ENCODE measurements around the gene TMEM132D. TPM values are rescaled to one million over a fixed set of nuclear protein-coding genes. Genes with fewer than 3 reads are reported as not detected.

TMEM132D gene
- total and polyA plus RNA-seq, 4 donors, result 0.01 to 0.14 (median 0.08) TPM

GRCh38 chr12:129185855-129186254 lies 718.0 kb downstream of the TMEM132D start:
- DNase-seq (ENCODE audit: low spot score), result no peak
- TF ChIP-seq FOXA2 (IDR thresholded peaks at IDR 0.05) (no peak), SP1 (IDR thresholded peaks at IDR 0.05) (no peak), NR2F2 (IDR thresholded peaks at IDR 0.05) (no peak), MAX (IDR thresholded peaks at IDR 0.05) (no peak), REST (IDR thresholded peaks at IDR 0.05) (no peak), RXRA (IDR thresholded peaks at IDR 0.05) (no peak), HNF4G (IDR thresholded peaks at IDR 0.05) (no peak), EGR1 (IDR thresholded peaks at IDR 0.05; ENCODE audit: low read depth in 2 of 2) (no peak), YY1 (IDR thresholded peaks at IDR 0.05) (no peak), CTCF (IDR thresholded peaks at IDR 0.05; ENCODE audit: low read depth, low read length, missing input control) (no peak), JUND (IDR thresholded peaks at IDR 0.05) (no peak), HNF4A (conservative IDR thresholded peaks at IDR 0.05) (no peak), RAD21 (IDR thresholded peaks at IDR 0.05) (no peak)
- Histone ChIP-seq H3K9me3 (ENCODE audit: control insufficient read depth in 4 of 4, low read length in 3 of 4) (no peaks in the 10 kb centered on the region), H3K9ac (ENCODE audit: low read depth in 1 of 2, low read length in 2 of 2) (no peak overlapping the region), H3K36me3 (ENCODE audit: control insufficient read depth in 4 of 4, insufficient read depth in 3 of 4, low read depth in 1 of 4, low read length in 3 of 4) (no peaks in the 10 kb centered on the region), H3K27ac (ENCODE audit: low read depth in 1 of 2, low read length in 2 of 2) (no peak overlapping the region), H3K27me3 (ENCODE audit: control insufficient read depth in 4 of 4, insufficient read depth in 4 of 4, low read length in 3 of 4) (no peaks in the 10 kb centered on the region), H3K4me1 (ENCODE audit: control insufficient read depth in 4 of 4, insufficient read depth in 4 of 4, low read length in 3 of 4) (no peaks in the 10 kb centered on the region), H3K4me3 (ENCODE audit: low read depth in 1 of 3, low read length in 3 of 3) (no peak overlapping the region)
- WGBS, result 69% methylated on average over 3 of the region's 3 CpGs

- H3K4me3 ChIP-seq (ENCODE audit: low read depth in 1 of 3, low read length in 3 of 3), result no peak overlapping the region
- H3K36me3 ChIP-seq (ENCODE audit: control insufficient read depth in 4 of 4, insufficient read depth in 3 of 4, low read depth in 1 of 4, low read length in 3 of 4), result no peaks in the 10 kb centered on the region
- H3K4me1 ChIP-seq (ENCODE audit: control insufficient read depth in 4 of 4, insufficient read depth in 4 of 4, low read length in 3 of 4), result no peaks in the 10 kb centered on the region
- DNase-seq (ENCODE audit: low spot score), result no peak
- H3K27me3 ChIP-seq (ENCODE audit: control insufficient read depth in 4 of 4, insufficient read depth in 4 of 4, low read length in 3 of 4), result no peaks in the 10 kb centered on the region
- TF ChIP-seq FOXA1 (IDR thresholded peaks at IDR 0.05) (no peak), RXRA (IDR thresholded peaks at IDR 0.05) (no peak), FOXA2 (IDR thresholded peaks at IDR 0.05) (no peak), EGR1 (IDR thresholded peaks at IDR 0.05; ENCODE audit: low read depth in 2 of 2) (no peak), HNF4G (IDR thresholded peaks at IDR 0.05) (no peak), HNF4A (conservative IDR thresholded peaks at IDR 0.05) (no peak), SP1 (IDR thresholded peaks at IDR 0.05) (no peak), REST (IDR thresholded peaks at IDR 0.05) (no peak)
- no peak overlapping the region for H3K27ac ChIP-seq (ENCODE audit: low read depth in 1 of 2, low read length in 2 of 2)
- no peaks in the 10 kb centered on the region for H3K9me3 ChIP-seq (ENCODE audit: control insufficient read depth in 4 of 4, low read length in 3 of 4)
- WGBS, result 78% methylated on average over 19 of the region's 19 CpGs
- no peak overlapping the region for H3K9ac ChIP-seq (ENCODE audit: low read depth in 1 of 2, low read length in 2 of 2)
These were observed 719.5 kb downstream of the TMEM132D start for GRCh38 chr12:129184127-129184928.

Measured in liver (tissue), 9 donors.